Ovary (tissue), 9 donors: ENCODE results near the gene KCNMB1. TPM values are rescaled to one million over a fixed set of nuclear protein-coding genes. Genes with fewer than 3 reads are reported as not detected.
A peak's percentile ranks its signal among the peaks of the same experiment; 100 is the strongest.

Experiments used
- DNase-seq, 5 donors: peaks; one replicate each; pipeline ENCODE4 v3.0.0-alpha.2; 2019 to 2020
- H3K27ac ChIP-seq, 2 donors: fragments of 200-600 bp; one replicate each; pipeline versions ENCODE4 v1.5.1 to v1.8.0; 2019 to 2022
- H3K27me3 ChIP-seq: fragments of 200-600 bp; one replicate; pipeline ENCODE4 v1.8.0; 2022
- H3K36me3 ChIP-seq: fragments of 200-600 bp; sonication (generic); one replicate; pipeline ENCODE4 v1.5.1; 2019
- H3K4me1 ChIP-seq: one replicate; pipeline ENCODE4 v1.8.1; 2013; ENCODE audit warnings: mild to moderate bottlenecking, moderate library complexity; ENCODE audit not compliant: insufficient read depth
- H3K4me3 ChIP-seq: fragments of 200-600 bp; sonication (generic); one replicate; pipeline ENCODE4 v1.5.1; 2017
- H3K9me3 ChIP-seq, 2 donors: fragments of 200-600 bp in 1 of 2; sonication (generic) in 1 of 2; one replicate each; pipeline versions ENCODE4 v1.5.1 to v1.8.1; 2013 to 2019; ENCODE audit warnings: mild to moderate bottlenecking in 1 of 2, moderate library complexity in 1 of 2
- EP300 ChIP-seq: sonication (generic); formaldehyde crosslinking; IDR thresholded peaks from one replicate; pipeline ENCODE4 v1.6.1; 2017; ENCODE audit warnings: antibody characterized with exemption
- POLR2A ChIP-seq: fragments of 450-650 bp; IDR thresholded peaks from one replicate; pipeline ENCODE4 v1.6.1; 2017; ENCODE audit warnings: antibody characterized with exemption, mild to moderate bottlenecking, moderate library complexity
- WGBS, 3 donors: extraction: QIAGEN DNeasy Blood & Tissue Kit in 1 of 3; methylation state at CpG; one replicate each; pipeline versions ENCODE4 v1.1.5 to v1.1.7; 2013 to 2017; 5-methylcytosine and 5-hydroxymethylcytosine counted together
- intact Hi-C, 4 donors: fragments of 100-400 bp; cut with DNase I; formaldehyde crosslinking; loops; one replicate each; pipeline versions ENCODE4 v1.11.0 to v1.15.1; 2022 to 2023
- polyA plus RNA-seq, 2 donors: library from polyadenylated mRNA; stranded (reverse); fragments of 200-250 nt in 1 of 2; fragments of 350-450 nt in 1 of 2; fragmentation: Illumina TruSeq in 1 of 2; extraction: RNeasy Lipid Tissue Mini Kit (QIAGEN cat#74804) in 1 of 2; gene quantifications; one replicate each; pipeline ENCODE4 v1.2.3, GENCODE V29; 2013 to 2014
- total RNA-seq, 7 donors: library from RNA; depleted of rRNA in 2 of 7; stranded (reverse); fragments of >200 nt in 2 of 7; fragmentation: NEBNext Ultra II Directional in 3 of 7; extraction: Animal tissue kit (Norgen Biotek cat#: 25700) in 3 of 7; gene quantifications; one replicate each; pipeline versions ENCODE4 v1.1.0 to v1.2.4, GENCODE V29; 2016 to 2023
- TF ChIP-seq, protein P1 (sequence below), 3 donors: fragments of 450-650 bp in 2 of 3; fragments of 200-600 bp in 1 of 3; IDR thresholded peaks; one replicate each; pipeline versions ENCODE4 v1.5.1 to v1.8.0; 2016 to 2022; ENCODE audit warnings: antibody characterized with exemption in 3 of 3, mild to moderate bottlenecking in 1 of 3
- donor health status: DM: no; HTN: no; CAD: no; lungs with moderate emphysema.
- donor health status: DM: no; HTN: no; CAD: no.
- donor health status: Bipolar disorder and iron deficiency.
- donor health status: DM: yes; HTN: yes; CAD: no.
- donor health status: DM: no; HTN: no; CAD: no.
- donor health status: DM: yes; HTN: yes; CAD: no.

The KCNMB1 gene
- total and polyA plus RNA-seq, 9 donors, result 0.24 to 13.6 (median 2.7) TPM

DNA sequence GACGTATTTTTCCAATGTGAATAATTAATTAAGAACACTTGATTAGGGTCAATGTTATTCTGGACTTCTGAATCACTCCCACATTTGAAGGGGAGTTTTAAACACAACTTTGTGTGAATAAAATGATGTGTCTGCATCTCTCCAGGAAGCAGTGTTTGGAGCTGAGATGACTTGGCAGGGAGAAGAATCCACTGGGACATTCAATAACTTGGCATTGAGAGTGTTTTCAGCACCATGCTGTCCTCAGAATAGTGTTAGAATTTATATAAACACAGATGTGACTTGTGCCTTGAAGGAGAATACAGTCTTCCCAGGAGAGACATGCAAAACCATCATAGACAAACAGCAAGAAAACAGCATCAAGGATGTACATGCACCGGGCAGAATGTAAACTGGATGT is 32.7 kb upstream of the KCNMB1 start:
- TF ChIP-seq EP300 (no peak), POLR2A (no peak)
- TF ChIP-seq, protein P1, sequence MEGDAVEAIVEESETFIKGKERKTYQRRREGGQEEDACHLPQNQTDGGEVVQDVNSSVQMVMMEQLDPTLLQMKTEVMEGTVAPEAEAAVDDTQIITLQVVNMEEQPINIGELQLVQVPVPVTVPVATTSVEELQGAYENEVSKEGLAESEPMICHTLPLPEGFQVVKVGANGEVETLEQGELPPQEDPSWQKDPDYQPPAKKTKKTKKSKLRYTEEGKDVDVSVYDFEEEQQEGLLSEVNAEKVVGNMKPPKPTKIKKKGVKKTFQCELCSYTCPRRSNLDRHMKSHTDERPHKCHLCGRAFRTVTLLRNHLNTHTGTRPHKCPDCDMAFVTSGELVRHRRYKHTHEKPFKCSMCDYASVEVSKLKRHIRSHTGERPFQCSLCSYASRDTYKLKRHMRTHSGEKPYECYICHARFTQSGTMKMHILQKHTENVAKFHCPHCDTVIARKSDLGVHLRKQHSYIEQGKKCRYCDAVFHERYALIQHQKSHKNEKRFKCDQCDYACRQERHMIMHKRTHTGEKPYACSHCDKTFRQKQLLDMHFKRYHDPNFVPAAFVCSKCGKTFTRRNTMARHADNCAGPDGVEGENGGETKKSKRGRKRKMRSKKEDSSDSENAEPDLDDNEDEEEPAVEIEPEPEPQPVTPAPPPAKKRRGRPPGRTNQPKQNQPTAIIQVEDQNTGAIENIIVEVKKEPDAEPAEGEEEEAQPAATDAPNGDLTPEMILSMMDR (IDR thresholded peaks at IDR 0.05), result no peak

DNA sequence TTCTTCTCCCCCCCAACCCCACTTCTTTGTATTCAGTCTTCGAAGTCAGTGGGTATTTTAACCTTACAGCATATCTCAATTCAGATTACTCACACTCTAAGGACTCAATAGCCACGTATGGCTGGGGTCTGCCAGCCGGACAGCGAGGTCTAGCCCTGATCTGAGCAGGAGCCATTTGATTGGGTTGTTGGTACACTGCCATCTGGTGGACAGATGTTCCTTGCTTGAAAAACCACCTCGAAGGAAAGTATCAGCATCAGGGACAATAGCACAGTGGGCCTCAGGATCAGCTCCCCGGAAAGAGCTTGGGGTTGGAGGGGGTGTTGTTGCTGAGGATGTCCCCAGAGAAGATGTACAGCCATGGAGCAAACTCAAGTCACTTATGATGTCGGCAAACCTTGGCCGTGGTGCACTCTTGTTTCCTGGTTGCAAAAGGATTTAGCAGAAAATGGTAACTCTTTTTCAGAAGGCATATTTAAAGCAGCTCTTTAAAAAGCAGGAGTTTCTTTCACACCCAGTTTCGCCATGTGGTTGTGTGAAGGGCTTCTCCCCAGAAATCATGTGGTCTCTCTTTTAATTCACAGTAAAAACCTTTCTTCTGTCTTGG is 31.7 kb upstream of the KCNMB1 start:
- 28 to 35% (median 30%) methylated on average over 9 of the region's 9 CpGs for WGBS, 3 donors
- Histone ChIP-seq H3K4me1 (no peaks in the 10 kb centered on the region), H3K4me3 (no peak overlapping the region), H3K27me3 (no peaks in the 10 kb centered on the region), H3K9me3 (no peaks in the 10 kb centered on the region), H3K36me3 (no peaks in the 10 kb centered on the region), H3K27ac (no peak overlapping the region)
- intact Hi-C loops, result loop anchor here in 3 of 4 donors (5.0 kb wide), 2 partner anchors 154 to 194 kb away; no protein-coding TSS in a partner anchor
- DNase-seq, result peak; percentile 40 to 63 (median 51)
- TF ChIP-seq EP300, result no peak
- TF ChIP-seq, protein P1 (IDR thresholded peaks at IDR 0.05), result peak; percentile 28 to 65 (median 60)

More for the DNA sequence above, 32.7 kb upstream of the KCNMB1 start:
- Histone ChIP-seq H3K4me3 (no peak overlapping the region), H3K4me1 (no peaks in the 10 kb centered on the region), H3K36me3 (no peaks in the 10 kb centered on the region), H3K9me3 (no peaks in the 10 kb centered on the region), H3K27ac (no peak overlapping the region), H3K27me3 (no peaks in the 10 kb centered on the region)
- DNase-seq, result no peak
- intact Hi-C loops, result loop anchor here in 3 of 4 donors (5.0 kb wide), 2 partner anchors 155 to 195 kb away; no protein-coding TSS in a partner anchor
- WGBS, 3 donors, result 70 to 77% (median 74%) methylated on average over 2 of the region's 2 CpGs

DNA sequence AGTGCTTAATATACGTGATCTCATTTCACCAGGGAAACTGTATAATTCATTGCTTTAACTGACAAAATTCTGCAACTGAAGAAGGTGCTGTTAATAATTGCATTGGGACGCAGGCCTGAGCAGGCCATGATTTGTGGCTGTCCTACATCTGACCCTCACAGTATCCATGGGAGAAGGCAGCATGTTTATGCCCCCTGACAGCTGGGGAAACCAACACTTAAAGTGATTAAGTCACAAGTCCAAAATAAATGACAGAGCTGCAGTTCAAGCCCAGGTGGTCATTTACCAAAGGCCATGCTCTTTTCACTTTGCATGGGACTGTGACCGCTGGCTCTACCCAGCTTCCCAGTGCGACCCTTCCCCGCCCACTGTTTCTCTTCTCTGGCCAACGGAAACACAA is 30.5 kb upstream of the KCNMB1 start:
- no peak overlapping the region for H3K4me3 ChIP-seq
- H3K27ac ChIP-seq, result no peak overlapping the region
- intact Hi-C loops, result loop anchor here (5.0 to 10.0 kb wide), 3 partner anchors 152 to 325 kb away; no protein-coding TSS in a partner anchor
- TF ChIP-seq EP300 (no peak), POLR2A (no peak)
- TF ChIP-seq, protein P1 (IDR thresholded peaks at IDR 0.05), result no peak
- H3K4me1 ChIP-seq, result no peaks in the 10 kb centered on the region
- no peaks in the 10 kb centered on the region for H3K27me3 ChIP-seq
- H3K9me3 ChIP-seq, result no peaks in the 10 kb centered on the region
- no peak for DNase-seq
- no peaks in the 10 kb centered on the region for H3K36me3 ChIP-seq
- WGBS, 3 donors, result 79 to 88% (median 86%) methylated on average over 6 of the region's 6 CpGs

DNA sequence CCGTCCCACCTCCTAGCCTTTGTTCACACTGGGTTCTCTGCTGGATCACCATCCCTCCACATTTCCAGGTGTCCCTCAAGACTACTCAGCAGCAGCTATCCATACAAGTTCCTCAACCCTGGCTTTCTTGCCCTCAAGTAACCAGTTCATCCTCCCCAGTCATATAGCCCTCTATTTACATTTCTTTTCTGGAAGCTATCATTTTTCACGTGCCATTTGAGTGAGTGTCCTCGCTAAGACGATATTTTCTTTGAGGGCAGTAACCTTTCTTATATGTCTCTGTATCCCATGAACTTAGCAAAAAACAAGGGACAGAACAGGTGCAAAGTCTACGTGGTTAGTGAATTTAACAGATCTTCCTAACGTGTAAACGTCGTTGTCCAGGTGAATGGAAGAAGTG is 29.6 kb upstream of the KCNMB1 start:
- Histone ChIP-seq H3K4me1 (no peaks in the 10 kb centered on the region), H3K9me3 (no peaks in the 10 kb centered on the region)
- intact Hi-C loops, result loop anchor here in 1 of 4 donors (10.0 kb wide), 1 partner anchor 324 kb away; no protein-coding TSS in a partner anchor

More for the DNA sequence above, 29.6 kb upstream of the KCNMB1 start:
- H3K27ac ChIP-seq, result no peak overlapping the region
- no peak for DNase-seq
- WGBS, 3 donors, result 84 to 89% (median 86%) methylated on average over 8 of the region's 8 CpGs
- no peak overlapping the region for H3K4me3 ChIP-seq
- H3K27me3 ChIP-seq, result no peaks in the 10 kb centered on the region
- TF ChIP-seq, protein P1 (IDR thresholded peaks at IDR 0.05), result no peak
- TF ChIP-seq POLR2A (no peak), EP300 (no peak)
- no peaks in the 10 kb centered on the region for H3K36me3 ChIP-seq
